Lung (tissue), 12 donors: ENCODE results near the gene EXOC2. TPM values are rescaled to one million over a fixed set of nuclear protein-coding genes. Genes with fewer than 3 reads are reported as not detected.
A peak's percentile ranks its signal among the peaks of the same experiment; 100 is the strongest.

ENCODE experiments used
- ATAC-seq: fragments of 200-7000 bp; cut with Tn5 transposase; one replicate; pipeline ENCODE4 v1.9.1; 2020; ENCODE audit warnings: moderate number of reproducible peaks; ENCODE audit not compliant: insufficient read depth, low FRiP score
- DNase-seq, 3 donors: peaks; one replicate each; pipeline ENCODE4 v3.0.0-alpha.2; 2013 to 2017
- H3K27ac ChIP-seq, 2 donors: one replicate each; pipeline ENCODE4 v1.5.1; 2013; ENCODE audit warnings: mild to moderate bottlenecking in 2 of 2, moderate library complexity in 2 of 2, control low read depth in 1 of 2, inconsistent platforms in 1 of 2, low read depth in 1 of 2, low read length in 1 of 2
- H3K27me3 ChIP-seq, 3 donors: one replicate each; pipeline ENCODE4 v1.5.1; 2013; ENCODE audit warnings: low read length in 2 of 3; ENCODE audit not compliant: control insufficient read depth in 3 of 3, insufficient read depth in 3 of 3
- H3K36me3 ChIP-seq, 4 donors: one replicate each; pipeline ENCODE4 v1.5.1; 2013; ENCODE audit warnings: low read length in 4 of 4, mild to moderate bottlenecking in 1 of 4, moderate library complexity in 1 of 4; ENCODE audit not compliant: control insufficient read depth in 4 of 4, insufficient read depth in 4 of 4
- H3K4me1 ChIP-seq, 5 donors: one replicate each; pipeline ENCODE4 v1.5.1; 2013; ENCODE audit warnings: low read length in 5 of 5, mild to moderate bottlenecking in 2 of 5, moderate library complexity in 1 of 5; ENCODE audit not compliant: control insufficient read depth in 5 of 5, insufficient read depth in 5 of 5
- H3K4me3 ChIP-seq: one replicate; pipeline ENCODE4 v1.5.1; 2013; ENCODE audit warnings: mild to moderate bottlenecking, control low read depth, moderate library complexity
- H3K9ac ChIP-seq, 2 donors: one replicate each; pipeline ENCODE4 v1.5.1; 2013; ENCODE audit warnings: low read length in 2 of 2, control low read depth in 1 of 2; ENCODE audit not compliant: insufficient read depth in 1 of 2
- H3K9me3 ChIP-seq, 4 donors: one replicate each; pipeline ENCODE4 v1.5.1; 2013; ENCODE audit warnings: low read length in 3 of 4, mild to moderate bottlenecking in 1 of 4, moderate library complexity in 1 of 4; ENCODE audit not compliant: control insufficient read depth in 4 of 4, insufficient read depth in 3 of 4
- WGBS, 2 donors: extraction: QIAGEN DNeasy Blood & Tissue Kit; methylation state at CpG; one replicate each; pipeline ENCODE4 v1.1.7; 2013; 5-methylcytosine and 5-hydroxymethylcytosine counted together
- polyA plus RNA-seq, 2 donors: library from polyadenylated mRNA; stranded (reverse); fragments of 200-250 nt; gene quantifications; one replicate each; pipeline ENCODE4 v1.2.1, GENCODE V29; 2013
- total RNA-seq, 2 donors: library from RNA; depleted of rRNA in 1 of 2; stranded (reverse); fragments of >200 nt in 1 of 2; gene quantifications; one replicate each; pipeline ENCODE4 v1.2.1, GENCODE V29; 2014 to 2021
- TF ChIP-seq, protein P1 (sequence below): IDR thresholded peaks from 2 replicates; pipeline ENCODE4 v1.5.1; 2012; ENCODE audit warnings: mild to moderate bottlenecking; ENCODE audit errors: control extremely low read depth, extremely low read depth
- donor health status: control.
- donor health status: control.
- donor health status: Bipolar disorder and iron deficiency.
- donor health status: healthy.
- donor health status: DM: yes; HTN: yes; CAD: no.

Gene EXOC2
- total and polyA plus RNA-seq, 4 donors: 6.3 to 33.0 (median 12.8) TPM

- Histone ChIP-seq H3K9me3 (no peaks in the 10 kb centered on the region), H3K9ac (no peak overlapping the region), H3K4me1 (peaks cover 2 to 18% (median 6%) of the 10 kb centered on the region in 5 donors), H3K27ac (no peak overlapping the region), H3K27me3 (no peaks in the 10 kb centered on the region), H3K4me3 (no peak overlapping the region), H3K36me3 (no peaks in the 10 kb centered on the region)
- TF ChIP-seq, protein P1, sequence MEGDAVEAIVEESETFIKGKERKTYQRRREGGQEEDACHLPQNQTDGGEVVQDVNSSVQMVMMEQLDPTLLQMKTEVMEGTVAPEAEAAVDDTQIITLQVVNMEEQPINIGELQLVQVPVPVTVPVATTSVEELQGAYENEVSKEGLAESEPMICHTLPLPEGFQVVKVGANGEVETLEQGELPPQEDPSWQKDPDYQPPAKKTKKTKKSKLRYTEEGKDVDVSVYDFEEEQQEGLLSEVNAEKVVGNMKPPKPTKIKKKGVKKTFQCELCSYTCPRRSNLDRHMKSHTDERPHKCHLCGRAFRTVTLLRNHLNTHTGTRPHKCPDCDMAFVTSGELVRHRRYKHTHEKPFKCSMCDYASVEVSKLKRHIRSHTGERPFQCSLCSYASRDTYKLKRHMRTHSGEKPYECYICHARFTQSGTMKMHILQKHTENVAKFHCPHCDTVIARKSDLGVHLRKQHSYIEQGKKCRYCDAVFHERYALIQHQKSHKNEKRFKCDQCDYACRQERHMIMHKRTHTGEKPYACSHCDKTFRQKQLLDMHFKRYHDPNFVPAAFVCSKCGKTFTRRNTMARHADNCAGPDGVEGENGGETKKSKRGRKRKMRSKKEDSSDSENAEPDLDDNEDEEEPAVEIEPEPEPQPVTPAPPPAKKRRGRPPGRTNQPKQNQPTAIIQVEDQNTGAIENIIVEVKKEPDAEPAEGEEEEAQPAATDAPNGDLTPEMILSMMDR: no peak
- no peak for ATAC-seq
- no peak for DNase-seq
- WGBS, 2 donors: 92 to 98% methylated on average over 12 of the region's 12 CpGs
These were observed 727 bp upstream of the EXOC2 start for GRCh38 chr6:693723-694009.

GRCh38 chr6:692356-692851 lies 535 bp downstream of the EXOC2 start:
- Histone ChIP-seq H3K9ac (no peak overlapping the region), H3K36me3 (peaks cover 0 to 4% (median 2%) of the 10 kb centered on the region in 4 donors), H3K27me3 (no peaks in the 10 kb centered on the region), H3K4me3 (peak overlapping the region; percentile 91), H3K4me1 (peaks cover 2 to 28% (median 6%) of the 10 kb centered on the region in 5 donors), H3K9me3 (no peaks in the 10 kb centered on the region), H3K27ac (peak overlapping the region in 1 of 2 donors; percentile 94)
- TF ChIP-seq, protein P1: no peak
- peak in 2 of 3 donors; percentile 46 to 50 for DNase-seq
- WGBS, 2 donors: 1 to 2% methylated on average over 41 to 45 of the region's 45 CpGs
- peak; percentile 71 for ATAC-seq

DNA sequence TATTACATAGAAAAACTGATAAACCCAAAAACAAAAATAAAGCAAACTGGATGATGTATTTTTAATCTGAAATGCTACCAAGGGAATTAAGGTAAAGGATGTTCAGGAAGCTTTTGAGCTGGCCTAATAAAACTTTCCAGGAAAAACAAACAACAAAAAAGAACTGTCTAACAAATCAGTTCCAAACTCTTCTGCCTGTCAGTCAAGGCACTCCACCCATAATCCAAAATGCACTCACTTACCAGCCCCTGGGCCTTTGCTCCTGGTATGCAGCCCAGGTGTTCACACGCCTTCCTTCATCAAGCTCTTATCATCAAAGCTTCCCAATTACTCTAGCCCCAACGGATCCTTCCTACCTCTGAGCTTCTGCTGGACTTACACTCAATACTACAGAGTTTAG lies 3.7 kb downstream of the EXOC2 start:
- TF ChIP-seq, protein P1: no peak
- Histone ChIP-seq H3K4me3 (no peak overlapping the region), H3K9ac (no peak overlapping the region), H3K27ac (no peak overlapping the region), H3K36me3 (peaks cover 0 to 4% (median 2%) of the 10 kb centered on the region in 4 donors), H3K4me1 (peaks cover 2 to 43% (median 6%) of the 10 kb centered on the region in 5 donors), H3K27me3 (no peaks in the 10 kb centered on the region), H3K9me3 (no peaks in the 10 kb centered on the region)
- 44 to 55% methylated on average over 2 of the region's 2 CpGs for WGBS, 2 donors
- no peak for ATAC-seq
- no peak for DNase-seq

DNA sequence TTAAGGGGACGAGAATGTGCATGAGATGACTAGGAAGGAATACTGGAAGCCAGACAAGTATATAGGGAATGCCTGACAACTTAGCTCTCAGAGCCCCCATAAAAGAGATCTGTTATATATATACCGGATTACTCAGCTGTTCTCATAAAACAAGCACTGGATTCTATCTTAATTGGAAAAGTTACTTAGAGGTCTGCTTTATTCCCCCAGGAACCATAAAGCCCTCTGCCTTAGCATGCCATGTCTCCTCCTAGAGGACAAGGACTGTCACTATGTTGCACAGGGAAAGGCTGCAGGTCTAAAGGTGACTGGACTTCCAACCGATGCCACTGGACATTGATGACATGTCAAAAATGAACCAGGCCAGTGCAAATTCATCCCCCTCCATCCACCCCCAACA lies 6.4 kb downstream of the EXOC2 start:
- no peak overlapping the region for H3K9ac ChIP-seq
- ATAC-seq: no peak
- TF ChIP-seq, protein P1: no peak
- H3K27me3 ChIP-seq: no peaks in the 10 kb centered on the region
- H3K9me3 ChIP-seq: no peaks in the 10 kb centered on the region
- no peak for DNase-seq
- 93% methylated on average over 3 of the region's 3 CpGs for WGBS, 2 donors
- H3K27ac ChIP-seq: no peak overlapping the region
- peaks cover 5 to 52% (median 7%) of the 10 kb centered on the region in 5 donors for H3K4me1 ChIP-seq
- peaks cover 0 to 4% (median 3%) of the 10 kb centered on the region in 4 donors for H3K36me3 ChIP-seq
- no peak overlapping the region for H3K4me3 ChIP-seq
